ENCODE results near the gene GRK3. TPM values are rescaled to one million over a fixed set of nuclear protein-coding genes. Genes with fewer than 3 reads are reported as not detected.

Gene GRK3
- total RNA-seq, 1 experiment from 2014 or later, result 14.6 TPM

- TF ChIP-seq, protein P1, sequence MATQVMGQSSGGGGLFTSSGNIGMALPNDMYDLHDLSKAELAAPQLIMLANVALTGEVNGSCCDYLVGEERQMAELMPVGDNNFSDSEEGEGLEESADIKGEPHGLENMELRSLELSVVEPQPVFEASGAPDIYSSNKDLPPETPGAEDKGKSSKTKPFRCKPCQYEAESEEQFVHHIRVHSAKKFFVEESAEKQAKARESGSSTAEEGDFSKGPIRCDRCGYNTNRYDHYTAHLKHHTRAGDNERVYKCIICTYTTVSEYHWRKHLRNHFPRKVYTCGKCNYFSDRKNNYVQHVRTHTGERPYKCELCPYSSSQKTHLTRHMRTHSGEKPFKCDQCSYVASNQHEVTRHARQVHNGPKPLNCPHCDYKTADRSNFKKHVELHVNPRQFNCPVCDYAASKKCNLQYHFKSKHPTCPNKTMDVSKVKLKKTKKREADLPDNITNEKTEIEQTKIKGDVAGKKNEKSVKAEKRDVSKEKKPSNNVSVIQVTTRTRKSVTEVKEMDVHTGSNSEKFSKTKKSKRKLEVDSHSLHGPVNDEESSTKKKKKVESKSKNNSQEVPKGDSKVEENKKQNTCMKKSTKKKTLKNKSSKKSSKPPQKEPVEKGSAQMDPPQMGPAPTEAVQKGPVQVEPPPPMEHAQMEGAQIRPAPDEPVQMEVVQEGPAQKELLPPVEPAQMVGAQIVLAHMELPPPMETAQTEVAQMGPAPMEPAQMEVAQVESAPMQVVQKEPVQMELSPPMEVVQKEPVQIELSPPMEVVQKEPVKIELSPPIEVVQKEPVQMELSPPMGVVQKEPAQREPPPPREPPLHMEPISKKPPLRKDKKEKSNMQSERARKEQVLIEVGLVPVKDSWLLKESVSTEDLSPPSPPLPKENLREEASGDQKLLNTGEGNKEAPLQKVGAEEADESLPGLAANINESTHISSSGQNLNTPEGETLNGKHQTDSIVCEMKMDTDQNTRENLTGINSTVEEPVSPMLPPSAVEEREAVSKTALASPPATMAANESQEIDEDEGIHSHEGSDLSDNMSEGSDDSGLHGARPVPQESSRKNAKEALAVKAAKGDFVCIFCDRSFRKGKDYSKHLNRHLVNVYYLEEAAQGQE (IDR thresholded peaks at IDR 0.05; ENCODE audit: low read depth), result no peak
- TF ChIP-seq, protein P2, sequence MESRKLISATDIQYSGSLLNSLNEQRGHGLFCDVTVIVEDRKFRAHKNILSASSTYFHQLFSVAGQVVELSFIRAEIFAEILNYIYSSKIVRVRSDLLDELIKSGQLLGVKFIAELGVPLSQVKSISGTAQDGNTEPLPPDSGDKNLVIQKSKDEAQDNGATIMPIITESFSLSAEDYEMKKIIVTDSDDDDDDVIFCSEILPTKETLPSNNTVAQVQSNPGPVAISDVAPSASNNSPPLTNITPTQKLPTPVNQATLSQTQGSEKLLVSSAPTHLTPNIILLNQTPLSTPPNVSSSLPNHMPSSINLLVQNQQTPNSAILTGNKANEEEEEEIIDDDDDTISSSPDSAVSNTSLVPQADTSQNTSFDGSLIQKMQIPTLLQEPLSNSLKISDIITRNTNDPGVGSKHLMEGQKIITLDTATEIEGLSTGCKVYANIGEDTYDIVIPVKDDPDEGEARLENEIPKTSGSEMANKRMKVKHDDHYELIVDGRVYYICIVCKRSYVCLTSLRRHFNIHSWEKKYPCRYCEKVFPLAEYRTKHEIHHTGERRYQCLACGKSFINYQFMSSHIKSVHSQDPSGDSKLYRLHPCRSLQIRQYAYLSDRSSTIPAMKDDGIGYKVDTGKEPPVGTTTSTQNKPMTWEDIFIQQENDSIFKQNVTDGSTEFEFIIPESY (IDR thresholded peaks at IDR 0.05; ENCODE audit: extremely low read depth, insufficient replicate concordance, low read length), result no peak
- TF ChIP-seq YY1 (IDR thresholded peaks at IDR 0.05; ENCODE audit: extremely low read depth, insufficient replicate concordance, low read depth, low read length), result no peak
- no peak for TF ChIP-seq JUND (IDR thresholded peaks at IDR 0.05)
- TF ChIP-seq EZH2 (IDR thresholded peaks at IDR 0.05), result no peak
- H3K4me2 ChIP-seq (ENCODE audit: low read length), result no peak overlapping the region
- H3K27me3 ChIP-seq (ENCODE audit: insufficient read depth, low read length), result no peaks in the 10 kb centered on the region
- no peak overlapping the region for H2AFZ ChIP-seq (ENCODE audit: low read depth, low read length, poor library complexity, severe bottlenecking)
- no peak overlapping the region for H3K9ac ChIP-seq (ENCODE audit: low read length)
- H3K9me2 ChIP-seq (ENCODE audit: insufficient read depth), result no peaks in the 10 kb centered on the region
- ATAC-seq, result no peak
- ChIA-PET RAD21 (ENCODE audit: low non-redundant PET in 1 of 2, low total read pairs in 2 of 2, uncharacterized antibody in 2 of 2, unreplicated experiment in 2 of 2) (no interaction called here), POLR2A (no interaction called here), CTCF (no interaction called here)
- H4K20me1 ChIP-seq (ENCODE audit: insufficient read depth), result no peaks in the 10 kb centered on the region
- H3K4me3 ChIP-seq (replicated peaks in 1 of 2; ENCODE audit: low read depth in 1 of 2, low read length in 2 of 2), result no peak overlapping the region
- H3K36me3 ChIP-seq (ENCODE audit: control insufficient read depth in 1 of 2, insufficient read depth in 2 of 2, low read length in 2 of 2), result no peaks in the 10 kb centered on the region
- no peaks in the 10 kb centered on the region for H3K79me2 ChIP-seq (ENCODE audit: insufficient read depth, low read length)
- no TSS peak for BruUV-seq (replicated peaks)
- no peak overlapping the region for H3K27ac ChIP-seq (ENCODE audit: low read depth, low read length)
- DNase-seq (ENCODE audit: low read depth, low spot score), result no peak
- no peaks in the 10 kb centered on the region for H3K4me1 ChIP-seq (ENCODE audit: control insufficient read depth in 1 of 2, insufficient read depth in 2 of 2, low read length in 2 of 2)
- intact Hi-C loops (cut with micrococcal nuclease), result no loop called here
- no peaks in the 10 kb centered on the region for H3K9me3 ChIP-seq (ENCODE audit: control insufficient read depth in 1 of 2, insufficient read depth in 1 of 2, low read depth in 1 of 2, low read length in 2 of 2)
Observed at GRCh38 chr22:25623851-25624250, 59.4 kb downstream of the GRK3 start.
